Measurements from ENCODE around the gene SMYD3. TPM values are rescaled to one million over a fixed set of nuclear protein-coding genes. Genes with fewer than 3 reads are reported as not detected.

SMYD3 gene
- total and polyA plus RNA-seq, 2 of the 4 experiments (the other 2 are of a cell fraction), result 26.5 to 37.6 TPM

GRCh38 chr1:245901037-245901436, 606.0 kb downstream of the SMYD3 start:
- Histone ChIP-seq H2AFZ (replicated peaks; ENCODE audit: low read length, poor library complexity) (no peak overlapping the region), H3K9me3 (ENCODE audit: control insufficient read depth, insufficient read depth, low read length) (peaks cover 2% of the 10 kb centered on the region; the same call in 1 of the 2 replicates), H3K79me1 (ENCODE audit: low read depth in 1 of 2, low read length in 2 of 2) (no peaks in the 10 kb centered on the region), H3K14ac (replicated peaks; ENCODE audit: low read depth, low read length) (no peak overlapping the region), H3K4ac (ENCODE audit: low read depth, low read length) (no peak overlapping the region), H3K9ac (ENCODE audit: low read depth, low read length) (no peak overlapping the region), H2BK20ac (ENCODE audit: low read depth, low read length) (no peak overlapping the region), H3K4me3 (ENCODE audit: insufficient read depth, low read depth, low read length) (no peak overlapping the region), H3K18ac (ENCODE audit: low read depth, low read length) (peak overlapping the region; percentile 80; the same call in 1 of the 2 replicates), H4K5ac (ENCODE audit: low read depth, low read length) (peak overlapping the region; percentile 68), H3K4me2 (ENCODE audit: low read depth, low read length) (0 out of 2 replicates have a peak overlapping the region, but pooled peaks have one; percentile 46), H3K27me3 (ENCODE audit: control insufficient read depth, insufficient read depth, low read length) (no peaks in the 10 kb centered on the region), H3K36me3 (ENCODE audit: control insufficient read depth, insufficient read depth, low read length) (no peaks in the 10 kb centered on the region), H3K56ac (ENCODE audit: extremely low read depth, insufficient read depth, low read length) (no peak overlapping the region), H3K9me1 (ENCODE audit: insufficient read depth, low read length) (no peaks in the 10 kb centered on the region; the same call in 1 of the 2 replicates), H3K27ac (ENCODE audit: insufficient read depth, low read length) (no peak overlapping the region), H2BK120ac (ENCODE audit: low read depth, low read length) (no peak overlapping the region), H2BK5ac (ENCODE audit: low read depth, low read length, poor library complexity, severe bottlenecking) (peak overlapping the region; percentile 15), H4K20me1 (ENCODE audit: insufficient read depth, low read length) (no peaks in the 10 kb centered on the region), H3K4me1 (ENCODE audit: control insufficient read depth, insufficient read depth, low read length) (peaks cover 14% of the 10 kb centered on the region), H3K23ac (ENCODE audit: low read depth, low read length) (no peak overlapping the region), H4K91ac (ENCODE audit: insufficient read depth, low read depth, low read length) (no peak overlapping the region), H4K8ac (ENCODE audit: low read depth in 2 of 2, low read length in 2 of 2) (no peak overlapping the region), H2AK9ac (replicated peaks; ENCODE audit: low read depth, low read length, poor library complexity) (no peak overlapping the region), H2BK15ac (ENCODE audit: low read depth, low read length) (no peak overlapping the region), H2AK5ac (ENCODE audit: low read depth, low read length) (no peak overlapping the region)
- dilution Hi-C loops (cut with HindIII; ENCODE audit: low sequenced_read_pairs, unreplicated experiment), result no loop called here
- POLR2A ChIA-PET (ENCODE audit: unreplicated experiment), result no interaction called here
- WGBS, 2 experiments (ENCODE audit: extremely low coverage in 2 of 2, insufficient read length in 1 of 2), result no CpG with 5 or more reads among the region's 2 CpGs
- no TSS peak for BruUV-seq (replicated peaks)
- TF ChIP-seq ELK1 (IDR thresholded peaks at IDR 0.05; ENCODE audit: borderline replicate concordance, low read depth, low read length) (no peak), MXI1 (IDR thresholded peaks at IDR 0.05; ENCODE audit: borderline replicate concordance, low read depth, low read length) (no peak), RFX5 (IDR thresholded peaks at IDR 0.05; ENCODE audit: low read depth, low read length) (no peak), USF2 (IDR thresholded peaks at IDR 0.05; ENCODE audit: low read depth, low read length) (no peak), SMC3 (IDR thresholded peaks at IDR 0.05; ENCODE audit: low read depth, low read length) (no peak), POLR2A (IDR thresholded peaks at IDR 0.05; ENCODE audit: low read depth, low read length) (no peak), RCOR1 (IDR thresholded peaks at IDR 0.05; ENCODE audit: insufficient replicate concordance, low read length) (no peak), CHD1 (IDR thresholded peaks at IDR 0.05; ENCODE audit: low read depth, low read length) (no peak), MAFK (IDR thresholded peaks at IDR 0.05; ENCODE audit: low read depth, low read length) (no peak), MAZ (IDR thresholded peaks at IDR 0.05; ENCODE audit: borderline replicate concordance, low read depth, low read length) (no peak), FOS (IDR thresholded peaks at IDR 0.05; ENCODE audit: low read depth, low read length) (no peak), CEBPB (IDR thresholded peaks at IDR 0.05; ENCODE audit: low read depth, low read length) (no peak), BHLHE40 (IDR thresholded peaks at IDR 0.05; ENCODE audit: low read depth, low read length) (no peak), NFE2L2 (IDR thresholded peaks at IDR 0.05; ENCODE audit: low read depth, low read length) (no peak), CTCF (conservative IDR thresholded peaks at IDR 0.05; ENCODE audit: low read depth, low read length) (no peak), RAD21 (IDR thresholded peaks at IDR 0.05; ENCODE audit: low read length) (no peak)
- ATAC-seq (ENCODE audit: low read depth) (peak; percentile 29), DNase-seq (peak; percentile 12)
- CTCF ChIA-PET, result no interaction called here
- in situ Hi-C loops (cut with MboI; ENCODE audit: low sequenced_read_pairs), result no loop called here
- intact Hi-C loops (cut with micrococcal nuclease), result no loop called here
